HG02970 (cell line): ENCODE measurements around the gene SPDYE2B.
"Not testable (repeated sequence)": the region's sequence is repeated elsewhere in the genome, so short reads cannot be mapped to it uniquely, and the experiment has no call there.

Source experiments
- ATAC-seq: cut with Tn5 transposase; IDR thresholded peaks from one replicate; pipeline ENCODE4 v1.9.1; 2021; ENCODE audit warnings: mild to moderate bottlenecking, moderate library complexity, moderate number of reproducible peaks; ENCODE audit not compliant: unreplicated experiment, low FRiP score

The SPDYE2B gene

GRCh38 chr7:102697642-102698512 is 47.8 kb downstream of the SPDYE2B start:
- not testable (repeated sequence) for ATAC-seq

- ATAC-seq = not testable (repeated sequence)
Measured at GRCh38 chr7:102698962-102699750, 49.0 kb downstream of the SPDYE2B start.
